CD4-positive, alpha-beta T cell treated with Interleukin-6 for 4 hours (primary cell): ENCODE data around the gene EPS8L1.

Experiments used
- DNase-seq: peaks from one replicate; pipeline ENCODE4 v3.0.0-alpha.2; 2020; ENCODE audit warnings: mixed read lengths

The EPS8L1 gene

GRCh38 chr19:55080968-55081769 lies 5.5 kb downstream of the EPS8L1 start:
- DNase-seq = peak; percentile 82

GRCh38 chr19:55081770-55082019 lies 6.0 kb downstream of the EPS8L1 start:
- no peak for DNase-seq

GRCh38 chr19:55082020-55082851 lies 6.6 kb downstream of the EPS8L1 start:
- peak; percentile 26 for DNase-seq

GRCh38 chr19:55083004-55083850 lies 7.6 kb downstream of the EPS8L1 start:
- no peak for DNase-seq

- DNase-seq = no peak
Measured at GRCh38 chr19:55084416-55084815, 8.7 kb downstream of the EPS8L1 start.

- no peak for DNase-seq
Measured at GRCh38 chr19:55085923-55086715, 10.4 kb downstream of the EPS8L1 start.

- DNase-seq = peak; percentile 59
Measured at GRCh38 chr19:55086730-55087541, 11.3 kb downstream of the EPS8L1 start.

GRCh38 chr19:55087542-55087901 lies 11.9 kb downstream of the EPS8L1 start:
- no peak for DNase-seq

- no peak for DNase-seq
Measured at GRCh38 chr19:55088021-55088451, 12.4 kb downstream of the EPS8L1 start.

GRCh38 chr19:55088543-55089341 lies 13.1 kb downstream of the EPS8L1 start:
- DNase-seq = peak; percentile 80

GRCh38 chr19:55089342-55089944 lies 13.8 kb downstream of the EPS8L1 start:
- DNase-seq = no peak

- DNase-seq = no peak
Measured at GRCh38 chr19:55090564-55090963, 14.9 kb downstream of the EPS8L1 start.

GRCh38 chr19:55091126-55091910 lies 15.6 kb downstream of the EPS8L1 start:
- no peak for DNase-seq

- DNase-seq = no peak
Measured at GRCh38 chr19:55091955-55092354, 16.3 kb downstream of the EPS8L1 start.

- no peak for DNase-seq
Measured at GRCh38 chr19:55092423-55093318, 17.0 kb downstream of the EPS8L1 start.

GRCh38 chr19:55094456-55095259 lies 19.0 kb downstream of the EPS8L1 start:
- DNase-seq = no peak

- no peak for DNase-seq
Measured at GRCh38 chr19:55095260-55096060, 19.8 kb downstream of the EPS8L1 start.
